GM18907 (cell line): ENCODE measurements around the gene SLC66A2.
"Not testable (repeated sequence)": the region's sequence is repeated elsewhere in the genome, so short reads cannot be mapped to it uniquely, and the experiment has no call there.

Source experiments
- ATAC-seq: cut with Tn5 transposase; IDR thresholded peaks from one replicate; pipeline ENCODE4 v1.9.1; 2021; ENCODE audit warnings: mild to moderate bottlenecking, moderate library complexity; ENCODE audit not compliant: unreplicated experiment

SLC66A2 gene

GRCh38 chr18:79951545-79952455 lies at the start of gene SLC66A2:
TSS of gene SLC66A2 (minus strand) at chr18:79951653. CDS start at chr18:79950926, 727 bp downstream.
- peak; percentile 73 for ATAC-seq

GRCh38 chr18:80000877-80001276 lies 49.4 kb upstream of the SLC66A2 start:
- no peak for ATAC-seq

GRCh38 chr18:79999701-80000100 lies 48.2 kb upstream of the SLC66A2 start:
- ATAC-seq, result not testable (repeated sequence)

- ATAC-seq, result no peak
Measured at GRCh38 chr18:79991494-79991893, 40.0 kb upstream of the SLC66A2 start.

- ATAC-seq, result no peak
Measured at GRCh38 chr18:79989195-79989497, 37.7 kb upstream of the SLC66A2 start.

GRCh38 chr18:79988451-79989194 lies 37.2 kb upstream of the SLC66A2 start, which contains the start of gene TXNL4A:
TSS of gene TXNL4A (minus strand) at chr18:79988563. CDS start at chr18:79988392, 171 bp downstream.
- ATAC-seq, result peak; percentile 96

- peak; percentile 73 for ATAC-seq
Measured at GRCh38 chr18:79988071-79988450, 36.6 kb upstream of the SLC66A2 start.

- ATAC-seq, result no peak
Measured at GRCh38 chr18:79987566-79987965, 36.1 kb upstream of the SLC66A2 start.

- ATAC-seq, result no peak
Measured at GRCh38 chr18:79986726-79987125, 35.3 kb upstream of the SLC66A2 start.

- ATAC-seq, result no peak
Measured at GRCh38 chr18:79985172-79985571, 33.7 kb upstream of the SLC66A2 start.

GRCh38 chr18:79983793-79984192 lies 32.3 kb upstream of the SLC66A2 start:
- ATAC-seq, result no peak

- no peak for ATAC-seq
Measured at GRCh38 chr18:79983253-79983652, 31.8 kb upstream of the SLC66A2 start.

- no peak for ATAC-seq
Measured at GRCh38 chr18:79982736-79983135, 31.3 kb upstream of the SLC66A2 start.

GRCh38 chr18:79980585-79980984 lies 29.1 kb upstream of the SLC66A2 start:
- ATAC-seq, result no peak

GRCh38 chr18:79979843-79980242 lies 28.4 kb upstream of the SLC66A2 start:
- no peak for ATAC-seq

GRCh38 chr18:79975985-79976680 lies 24.7 kb upstream of the SLC66A2 start:
- ATAC-seq, result no peak

- no peak for ATAC-seq
Measured at GRCh38 chr18:79975043-79975442, 23.6 kb upstream of the SLC66A2 start.

GRCh38 chr18:79974025-79974654 lies 22.7 kb upstream of the SLC66A2 start:
- ATAC-seq, result no peak

- ATAC-seq, result no peak
Measured at GRCh38 chr18:79973517-79973916, 22.1 kb upstream of the SLC66A2 start.

- ATAC-seq, result no peak
Measured at GRCh38 chr18:79972720-79973119, 21.3 kb upstream of the SLC66A2 start.

GRCh38 chr18:79971986-79972385 lies 20.5 kb upstream of the SLC66A2 start:
- no peak for ATAC-seq
